ENCODE data around the gene RPS10.

- no peak for TF ChIP-seq CTCF (IDR thresholded peaks at IDR 0.05)
- no peak for TF ChIP-seq POLR2A (IDR thresholded peaks at IDR 0.05)
- TF ChIP-seq EP300 (IDR thresholded peaks at IDR 0.05): no peak
Measured at GRCh38 chr6:34416877-34417371, 8.9 kb downstream of the RPS10 start.
